Fibroblast of skin of abdomen (primary cell): ENCODE results near the gene LSP1.
"Not testable (repeated sequence)": the region's sequence is repeated elsewhere in the genome, so short reads cannot be mapped to it uniquely, and the experiment has no call there.

Experiments used
- DNase-seq: peaks from one replicate; pipeline ENCODE4 v3.0.0-alpha.2; 2013

LSP1 gene

DNA sequence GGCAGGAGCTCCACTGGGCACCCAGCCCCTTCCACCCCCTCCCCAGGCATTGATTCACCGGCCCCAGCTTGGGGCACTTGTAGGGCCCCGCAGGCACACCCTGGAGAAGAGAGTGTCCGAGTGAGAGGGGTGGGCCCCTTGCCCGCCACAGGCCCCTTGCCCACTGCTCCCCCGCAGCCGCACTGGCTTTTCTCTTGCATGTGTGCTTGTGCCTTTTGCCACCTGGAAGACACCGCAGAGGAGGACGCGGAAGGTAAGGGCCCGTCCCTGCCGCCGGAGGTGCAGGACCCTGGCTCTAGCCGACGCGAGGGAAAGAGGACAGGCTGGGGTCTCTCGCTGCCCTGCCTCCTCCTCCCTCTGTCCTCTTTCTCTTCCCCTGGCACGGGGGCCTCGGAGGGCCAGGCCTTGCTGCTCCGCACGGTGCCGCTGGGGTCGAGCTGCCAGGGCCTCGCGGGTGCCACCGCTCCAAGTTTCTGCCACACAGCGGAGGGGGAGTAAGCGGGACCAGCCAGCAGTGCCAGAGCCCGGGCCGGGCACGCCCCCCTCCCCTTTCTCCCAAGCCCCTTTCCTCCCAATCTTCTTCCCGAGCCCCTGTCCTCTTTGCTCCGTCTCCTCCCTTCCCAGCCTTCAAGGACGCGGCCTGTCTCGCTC, 76.1 kb downstream of the LSP1 start:
- no peak for DNase-seq

DNA sequence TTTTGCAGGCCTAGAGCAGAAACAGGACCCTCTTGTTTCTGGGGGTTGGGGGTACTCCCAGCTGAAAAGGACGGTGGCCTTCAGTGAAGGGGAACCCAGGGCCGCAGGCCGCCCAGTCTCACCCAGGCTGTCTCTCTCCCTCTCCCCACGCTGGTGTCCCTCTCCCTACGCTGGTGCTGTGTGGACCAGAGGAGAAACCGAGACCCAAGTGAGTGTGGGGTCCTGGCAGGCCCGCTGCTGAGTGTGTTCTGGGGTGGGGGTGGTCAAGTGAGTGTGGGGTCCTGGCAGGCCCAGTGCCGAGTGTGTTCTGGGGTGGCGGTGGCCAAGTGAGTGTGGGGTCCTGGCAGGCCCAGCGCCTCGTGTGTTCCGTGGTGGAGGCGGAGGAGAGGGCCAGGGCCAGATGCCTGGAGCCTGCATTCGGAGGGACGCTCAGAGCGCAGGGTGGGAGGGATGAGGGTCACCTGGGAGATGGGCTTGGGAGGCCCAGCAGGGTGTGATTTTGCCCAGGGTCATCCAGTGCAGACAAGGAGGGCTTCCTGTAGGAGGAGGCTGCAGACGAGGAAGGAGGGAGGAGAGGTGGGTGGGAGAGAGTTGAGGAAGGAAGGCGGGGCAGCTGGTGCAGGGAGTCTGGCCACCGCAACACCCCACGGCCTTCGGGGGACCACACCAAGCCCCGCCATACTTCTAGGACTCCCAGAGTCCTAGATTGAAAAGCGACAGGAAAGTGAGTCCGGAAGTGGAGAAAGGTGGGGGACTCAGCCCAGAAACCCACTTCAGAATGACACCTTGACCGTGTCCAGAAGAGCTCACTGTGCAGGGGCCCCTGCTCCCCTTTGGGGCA, 77.0 kb downstream of the LSP1 start:
- DNase-seq: no peak

DNA sequence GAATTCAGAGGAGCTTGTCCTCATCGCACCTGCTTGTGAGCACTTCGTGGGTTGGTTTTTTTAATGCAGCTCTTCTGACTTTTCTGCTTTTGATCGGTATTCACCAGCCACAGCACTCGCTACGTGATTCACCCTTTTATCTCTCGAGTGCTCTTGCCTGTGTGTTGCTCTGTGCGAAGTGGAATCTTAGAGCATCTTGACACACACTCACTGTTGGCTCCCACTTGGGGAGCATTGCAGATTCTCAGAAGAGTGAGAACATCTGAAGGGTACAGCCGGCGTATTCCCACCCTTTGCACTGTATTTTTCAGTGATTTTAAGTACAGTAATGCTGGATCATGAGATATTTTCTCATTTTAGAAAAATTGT, 77.6 kb downstream of the LSP1 start:
- DNase-seq: peak; percentile 20

DNA sequence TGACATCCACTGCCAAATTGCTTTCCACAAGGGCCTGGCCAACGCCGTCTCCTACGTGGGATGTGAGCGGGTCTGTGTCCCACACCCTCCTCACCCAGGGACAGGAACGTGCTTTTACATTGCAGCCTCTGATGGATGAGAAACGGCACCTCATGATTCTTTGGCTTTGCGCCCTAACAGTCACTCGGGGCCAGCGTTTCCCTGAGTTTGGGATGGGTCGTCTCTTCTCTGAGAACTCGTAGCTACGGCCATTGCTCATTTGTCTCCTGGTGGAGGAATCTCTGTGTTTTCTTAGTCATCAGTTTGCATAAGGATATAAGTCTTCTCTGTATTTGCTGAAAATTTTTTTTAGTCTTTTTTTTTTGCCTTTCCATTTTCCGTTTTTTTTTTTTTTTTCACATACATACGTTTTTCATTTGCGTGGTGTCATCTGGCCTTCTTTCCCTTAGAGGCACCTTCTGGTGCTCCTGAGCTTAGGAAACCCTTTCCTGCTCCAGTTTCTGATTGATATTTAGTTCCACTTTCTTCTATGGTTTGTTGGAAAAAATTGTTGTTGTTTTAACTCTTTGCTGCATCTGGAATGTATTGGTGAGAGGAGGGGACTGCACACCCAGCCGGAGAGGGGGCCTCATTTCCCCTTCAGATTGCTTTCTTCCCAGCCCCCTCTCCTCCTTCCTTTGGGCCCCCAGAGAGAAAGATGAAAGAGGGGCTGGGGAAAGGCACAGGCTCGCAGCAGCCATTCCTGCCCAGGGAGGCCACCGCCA, 78.6 kb downstream of the LSP1 start:
- DNase-seq: peak; percentile 73

DNA sequence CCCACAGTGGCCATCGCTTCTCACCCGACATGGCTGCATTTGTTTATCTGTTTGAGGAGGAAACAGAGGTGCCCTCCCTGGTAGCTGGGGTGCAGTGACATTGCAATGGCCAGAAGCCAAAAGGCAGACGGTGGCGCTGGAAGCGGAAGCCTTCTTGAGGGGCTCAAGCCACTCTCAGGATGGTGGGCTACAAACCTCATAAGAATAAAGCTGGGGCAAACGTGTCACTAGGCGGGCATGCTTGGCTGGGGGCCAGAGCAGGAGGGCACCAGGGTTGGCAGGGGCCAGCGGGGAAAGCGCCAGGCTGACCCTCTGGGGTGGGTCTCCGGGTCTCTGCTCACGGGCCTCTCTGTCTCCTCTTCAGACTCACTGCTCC, 79.2 kb downstream of the LSP1 start:
- DNase-seq: no peak

DNA sequence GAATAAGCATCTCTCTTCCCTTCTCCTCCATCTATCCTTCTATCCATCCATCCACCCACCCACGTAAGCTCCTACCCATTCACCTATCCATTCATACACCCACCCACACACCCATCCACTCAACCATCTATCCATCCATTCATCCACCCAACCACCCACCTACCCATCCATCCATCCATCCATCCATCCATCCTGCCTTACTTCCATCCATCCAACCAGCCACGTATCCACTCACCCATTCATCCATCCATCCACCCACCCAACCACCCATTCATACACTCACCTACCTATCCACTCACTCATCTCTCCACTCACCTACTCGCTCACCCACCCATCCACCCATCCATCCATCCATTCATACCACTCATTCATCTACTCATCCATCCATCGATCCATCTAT, 79.8 kb downstream of the LSP1 start:
- no peak for DNase-seq

DNA sequence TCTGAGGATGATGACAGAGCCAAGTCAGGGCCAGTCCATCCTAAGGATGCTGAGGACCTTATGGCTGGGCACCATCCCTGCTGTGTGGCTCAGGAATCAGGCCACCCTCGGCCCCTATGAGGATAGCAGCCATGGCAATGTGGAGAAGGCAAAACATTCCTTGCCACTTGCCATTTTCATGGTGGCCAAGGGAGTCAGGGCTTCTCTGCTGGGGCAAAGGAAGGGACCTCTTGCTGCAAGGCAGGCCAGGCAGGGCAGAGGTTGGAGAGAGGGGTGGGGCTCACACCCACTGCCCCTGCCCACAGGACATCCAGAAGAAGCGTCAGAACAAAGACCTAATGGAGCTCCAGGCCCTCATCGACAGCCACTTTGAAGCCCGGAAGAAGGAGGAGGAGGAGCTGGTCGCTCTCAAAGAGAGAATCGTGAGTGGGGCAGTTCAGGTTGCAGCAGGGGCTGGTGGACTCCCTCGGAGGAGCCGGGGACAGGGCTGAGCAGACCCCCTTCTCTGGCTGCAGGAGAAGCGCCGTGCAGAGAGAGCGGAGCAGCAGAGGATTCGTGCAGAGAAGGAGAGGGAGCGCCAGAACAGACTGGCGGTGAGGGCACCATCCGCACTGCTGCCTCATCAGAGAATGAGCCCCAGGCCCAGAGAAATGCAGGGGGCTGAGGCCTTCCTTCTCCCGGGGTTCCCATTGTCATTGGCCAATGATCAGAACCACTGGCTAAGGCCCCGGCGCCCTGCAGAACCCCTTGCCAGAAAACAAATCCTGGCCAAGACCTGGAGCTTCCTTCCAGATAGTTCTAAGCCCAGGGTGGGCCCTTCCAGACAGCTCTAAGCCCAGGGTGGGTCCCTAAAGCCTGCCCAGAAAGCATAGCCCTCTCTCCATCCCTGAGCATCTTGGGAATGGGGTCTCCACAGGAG, 80.8 kb downstream of the LSP1 start:
- DNase-seq: no peak

DNA sequence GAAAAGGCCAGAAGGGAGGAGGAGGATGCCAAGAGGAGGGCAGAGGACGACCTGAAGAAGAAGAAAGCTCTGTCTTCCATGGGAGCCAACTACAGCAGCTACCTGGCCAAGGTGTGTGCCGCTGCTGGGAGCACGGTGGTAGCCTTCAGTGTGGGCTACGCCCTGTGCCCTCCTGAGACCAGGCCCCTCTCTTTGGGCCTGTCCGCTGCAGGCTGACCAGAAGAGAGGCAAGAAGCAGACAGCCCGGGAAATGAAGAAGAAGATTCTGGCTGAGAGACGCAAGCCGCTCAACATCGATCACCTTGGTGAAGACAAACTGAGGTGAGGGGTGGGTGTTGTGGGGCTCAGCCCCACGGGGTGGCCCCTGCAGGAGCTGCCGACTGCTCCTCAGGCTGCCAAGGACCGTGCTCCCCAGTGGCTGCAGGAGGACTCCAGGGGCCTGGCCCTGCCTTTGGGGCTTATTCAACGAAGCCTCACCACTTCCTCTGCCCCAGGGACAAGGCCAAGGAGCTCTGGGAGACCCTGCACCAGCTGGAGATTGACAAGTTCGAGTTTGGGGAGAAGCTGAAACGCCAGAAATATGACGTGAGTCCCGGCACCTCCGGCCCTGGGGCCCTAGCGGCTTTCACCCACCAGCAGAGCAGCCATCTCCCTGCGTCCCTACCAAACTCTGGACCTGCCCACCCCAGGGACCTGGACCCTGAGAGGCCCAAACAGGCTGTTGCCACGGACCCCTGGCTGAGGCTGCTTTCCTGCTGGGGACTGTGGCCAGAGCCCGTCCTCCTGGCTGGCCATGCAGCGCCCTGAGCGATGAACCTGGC, 81.7 kb downstream of the LSP1 start:
- no peak for DNase-seq

DNA sequence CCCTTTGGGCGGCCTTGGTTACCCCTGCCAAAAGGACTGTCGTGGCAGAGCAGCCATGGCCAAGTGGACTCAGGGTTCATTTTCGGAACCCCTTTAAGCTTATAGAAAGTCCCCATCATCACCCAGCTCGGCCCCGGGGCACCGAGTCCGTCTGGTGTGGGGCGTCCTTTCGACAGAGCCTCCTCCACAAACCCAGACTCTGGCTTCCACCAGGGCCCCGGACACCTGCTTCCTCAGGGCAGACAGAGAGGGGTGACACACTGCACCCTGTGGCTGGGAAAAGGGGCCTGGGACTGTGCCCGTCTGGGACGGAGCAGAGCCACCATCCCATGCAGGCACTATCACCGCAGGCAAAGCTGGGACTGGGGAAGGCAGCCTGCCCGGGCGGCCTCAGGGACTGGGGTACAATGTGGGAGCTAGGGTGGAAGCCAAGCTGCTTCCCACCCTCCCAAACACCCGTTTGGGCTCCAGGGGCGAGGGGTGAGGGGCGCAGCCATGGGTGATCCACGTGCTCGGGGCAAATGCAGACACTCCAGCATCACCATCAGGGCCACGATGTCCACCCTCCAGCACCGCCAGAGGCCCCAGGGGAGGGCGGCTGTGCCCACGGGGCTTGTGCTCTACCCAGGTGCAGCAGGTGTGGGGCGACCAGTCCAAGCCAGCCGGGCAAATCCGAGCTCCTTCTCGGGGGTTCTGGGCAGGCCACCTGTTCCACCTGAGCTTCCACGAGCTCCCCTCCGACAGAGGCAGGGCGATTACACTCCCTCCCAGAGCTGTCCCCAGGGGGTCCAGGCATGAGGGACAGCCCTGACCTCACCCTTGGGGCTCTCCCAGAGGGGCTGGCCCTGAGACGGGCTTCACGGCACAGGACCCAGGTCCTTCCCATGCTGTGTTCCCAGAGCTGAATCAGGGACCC, 82.5 kb downstream of the LSP1 start:
- DNase-seq: no peak

DNA sequence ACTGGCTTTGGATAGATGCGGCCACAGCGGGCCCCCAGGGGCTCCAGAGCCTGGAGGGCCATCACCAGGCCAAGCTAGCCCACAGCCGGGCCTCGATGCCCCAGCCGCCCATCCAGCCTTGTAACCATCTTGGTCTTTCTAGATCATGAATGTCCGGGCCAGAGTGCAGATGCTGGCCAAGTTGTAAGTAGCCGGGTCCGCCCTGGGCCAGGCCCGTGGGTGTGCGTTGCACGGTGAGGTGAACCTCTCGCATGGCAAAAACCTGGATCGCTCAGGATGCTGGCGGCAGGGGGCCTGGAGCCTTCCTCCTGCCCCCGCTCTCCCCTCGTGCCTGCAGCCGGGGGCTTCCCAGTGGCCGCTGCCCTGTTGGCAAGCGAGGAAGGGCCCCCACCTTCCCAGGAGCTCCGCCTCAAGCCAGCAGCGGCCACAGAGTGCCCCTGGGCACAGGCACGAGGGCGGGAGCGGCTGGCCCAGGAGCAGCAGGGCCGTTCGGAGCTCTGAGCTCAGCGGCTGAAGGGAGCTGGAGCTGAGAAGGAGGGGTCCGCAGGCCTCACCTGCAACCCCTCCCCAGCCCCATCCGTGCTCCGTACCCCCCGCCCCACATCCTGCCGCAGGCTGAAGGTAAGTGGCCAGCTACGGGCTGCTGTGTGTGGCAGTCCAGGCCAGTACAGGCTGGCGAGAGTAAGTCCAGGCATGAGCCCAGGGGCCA, 83.3 kb downstream of the LSP1 start:
- DNase-seq: no peak

DNA sequence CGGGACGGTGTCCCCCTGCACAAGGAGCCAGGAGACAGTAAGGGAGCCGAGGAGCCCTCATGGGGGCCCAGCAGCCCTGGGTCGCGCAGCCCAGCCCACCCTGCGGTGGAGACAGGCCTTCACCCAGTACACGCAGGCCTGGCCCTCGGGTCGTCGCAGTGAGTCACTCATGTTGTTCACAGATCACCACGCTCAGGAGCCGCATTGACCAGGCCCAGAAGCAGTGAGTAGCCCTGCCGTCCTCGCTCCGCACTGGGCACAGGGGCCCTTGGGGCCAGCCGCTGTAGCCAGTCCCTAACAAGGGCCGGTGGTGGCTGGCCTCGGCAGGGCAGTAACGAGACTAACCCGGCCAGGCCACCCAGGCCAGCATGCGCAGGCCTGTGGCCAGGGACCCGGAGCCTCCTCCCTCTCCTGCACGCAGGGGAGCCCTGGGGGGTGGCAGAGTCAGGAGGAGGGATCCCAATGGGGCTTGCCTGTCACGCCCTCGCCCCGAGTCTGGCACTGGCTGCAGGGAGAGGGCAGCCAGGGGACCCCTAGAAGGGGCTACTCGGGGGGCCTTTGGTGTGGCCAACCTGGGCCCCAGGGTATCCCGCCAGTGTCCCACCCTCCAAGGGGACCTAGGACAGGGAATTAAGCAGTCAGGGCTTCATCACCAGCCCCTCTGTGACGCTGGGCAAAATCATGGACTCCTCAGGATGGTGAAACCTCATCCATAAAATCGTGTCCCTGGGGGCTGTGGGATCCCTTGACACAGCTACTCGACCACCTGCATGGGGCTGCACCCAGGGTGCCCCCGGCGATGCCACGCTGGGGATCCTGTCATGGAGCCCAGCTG, 84.1 kb downstream of the LSP1 start:
- DNase-seq: no peak

DNA sequence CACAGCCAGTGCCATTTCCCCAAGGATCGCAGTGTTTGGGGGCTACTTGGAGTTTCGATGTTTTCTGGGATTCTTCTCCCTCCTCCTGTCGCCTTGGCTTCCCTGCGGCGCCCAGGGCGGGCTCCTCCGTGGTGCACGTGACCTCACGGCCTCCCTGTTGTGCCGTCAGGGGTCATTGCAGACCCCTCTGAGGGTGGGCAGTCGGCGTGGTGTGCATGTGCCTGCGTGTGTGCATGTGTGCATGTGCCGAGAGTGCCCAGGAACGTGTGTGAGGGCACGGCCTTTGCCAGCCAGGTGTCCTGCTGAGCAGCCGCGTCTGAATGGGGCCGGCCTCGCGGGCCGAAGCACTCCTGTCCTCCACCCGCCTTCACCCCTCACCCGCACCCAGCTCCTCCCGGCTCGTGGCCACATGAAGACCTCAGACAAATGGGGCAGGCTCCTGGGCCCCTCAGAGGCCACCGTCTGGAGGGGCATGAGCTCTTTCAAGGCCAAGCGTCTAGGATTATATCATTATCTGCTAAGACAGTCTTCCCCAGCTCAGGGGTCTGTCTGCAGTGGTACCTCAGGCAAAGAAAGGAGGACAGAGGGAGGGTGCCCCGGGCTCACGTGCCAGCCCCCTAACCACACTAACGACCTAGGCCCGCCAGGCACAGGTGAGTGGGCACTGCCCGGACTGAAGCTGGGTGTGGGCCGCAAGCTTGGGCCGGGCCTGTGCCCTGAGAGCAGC, 84.9 kb downstream of the LSP1 start:
- no peak for DNase-seq

DNA sequence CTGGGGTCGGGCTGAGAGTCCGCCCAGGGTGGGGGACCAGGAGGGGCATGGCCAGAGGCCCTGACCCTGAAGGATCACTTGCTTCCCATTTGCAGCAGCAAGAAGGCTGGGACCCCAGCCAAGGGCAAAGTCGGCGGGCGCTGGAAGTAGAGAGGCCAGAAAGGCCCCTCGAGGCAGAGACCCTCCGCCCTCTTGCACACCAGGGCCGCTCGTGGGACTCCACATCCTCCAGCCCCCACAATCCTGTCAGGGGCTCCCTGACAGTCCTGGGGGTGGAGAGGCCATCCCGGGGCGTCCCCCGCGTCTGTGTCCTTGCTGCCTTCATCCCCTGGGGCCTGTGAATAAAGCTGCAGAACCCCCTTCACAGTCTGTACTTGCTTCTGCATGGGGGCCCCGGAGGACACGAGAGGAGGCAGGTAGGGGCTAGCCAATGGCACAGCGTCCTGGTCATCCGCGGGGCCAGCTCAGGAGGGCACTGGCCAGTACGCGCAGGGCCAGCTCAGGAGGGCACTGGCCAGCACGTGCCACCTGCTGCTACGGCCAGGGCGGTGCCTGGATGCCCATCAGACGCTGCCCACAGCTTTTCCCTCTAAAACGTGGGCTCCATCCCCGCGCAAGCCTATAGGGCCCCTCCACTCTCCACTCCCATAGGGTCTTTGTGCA, 85.6 kb downstream of the LSP1 start:
- DNase-seq: no peak

DNA sequence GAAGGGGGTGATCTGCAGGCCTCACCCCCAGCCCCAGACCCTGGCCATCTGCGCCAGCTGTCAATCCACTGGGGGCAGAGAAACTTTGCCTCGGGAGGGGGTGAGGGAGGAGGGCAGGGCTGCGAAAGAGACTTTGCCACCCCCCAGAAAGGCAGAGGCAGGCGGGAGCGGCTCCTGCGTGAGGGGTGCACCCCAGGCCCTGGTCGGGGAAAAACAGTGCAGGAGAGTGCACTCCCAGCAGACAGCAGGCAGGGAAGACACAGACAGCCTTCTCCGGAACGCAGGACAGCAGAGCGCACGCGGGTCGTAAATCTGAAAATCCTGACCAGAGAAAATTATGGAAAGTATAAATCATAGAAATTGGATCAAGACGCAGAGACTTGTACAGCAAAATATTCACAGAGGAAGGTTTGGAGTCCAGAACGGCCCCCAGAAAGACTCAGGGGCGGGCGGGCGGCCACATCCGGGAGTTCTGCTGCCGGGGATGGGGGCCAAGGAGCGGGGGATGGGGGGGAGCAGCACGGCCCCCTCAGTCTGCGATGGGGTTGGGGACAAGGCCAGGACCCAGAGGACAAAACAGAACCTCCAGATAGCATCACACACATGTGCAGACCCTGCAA, 86.2 kb downstream of the LSP1 start:
- peak; percentile 66 for DNase-seq

DNA sequence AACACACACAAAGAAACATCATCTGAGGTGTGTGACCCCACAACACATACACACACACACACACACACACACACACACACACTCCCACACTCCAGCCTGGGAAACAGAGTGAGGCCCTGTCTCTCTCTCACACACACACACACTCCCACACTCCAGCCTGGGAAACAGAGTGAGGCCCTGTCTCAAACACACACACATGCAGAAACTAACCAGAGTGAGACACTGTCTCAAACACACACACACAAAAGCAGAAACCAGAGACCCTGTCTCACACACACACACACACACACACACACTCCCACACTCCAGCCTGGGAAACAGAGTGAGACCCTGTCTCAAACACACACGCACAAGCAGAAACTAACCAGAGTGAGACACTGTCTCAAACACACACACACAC, 86.9 kb downstream of the LSP1 start:
- not testable (repeated sequence) for DNase-seq
